SK-N-SH treated with all-trans-retinoic acid at 6 μM for 48 hours (cell line): Measurements from ENCODE around the gene KDM4C.

Experiments used
- ESRRG ChIP-seq: fragments of 250-450 bp; sonication (Bioruptor Pico); IDR thresholded peaks from 2 replicates; pipeline ENCODE4 v1.6.1; 2021; ENCODE audit warnings: mild to moderate bottlenecking
- GLIS3 ChIP-seq: fragments of 250-450 bp; sonication (Bioruptor Pico); IDR thresholded peaks from 2 replicates; pipeline ENCODE4 v1.5.0; 2020; ENCODE audit warnings: mild to moderate bottlenecking, moderate library complexity
- ISL1 ChIP-seq: fragments of 250-450 bp; sonication (Bioruptor Pico); IDR thresholded peaks from 2 replicates; pipeline ENCODE4 v2.1.2; 2022; ENCODE audit warnings: mild to moderate bottlenecking, moderate library complexity
- SNAI2 ChIP-seq: fragments of 250-450 bp; sonication (Bioruptor Pico); IDR thresholded peaks from 2 replicates; pipeline ENCODE4 v1.5.0; 2020; ENCODE audit warnings: mild to moderate bottlenecking, moderate library complexity
- TF ChIP-seq, protein P1 (sequence below): fragments of 250-450 bp; sonication (Bioruptor Pico); IDR thresholded peaks from 2 replicates; pipeline ENCODE4 v1.5.1; 2020; ENCODE audit warnings: low read depth, mild to moderate bottlenecking, moderate library complexity
- TF ChIP-seq, protein P2 (sequence below): fragments of 250-450 bp; sonication (Bioruptor Pico); IDR thresholded peaks from 2 replicates; pipeline ENCODE4 v1.5.0; 2020; ENCODE audit warnings: mild to moderate bottlenecking, moderate library complexity
- TF ChIP-seq, protein P3 (sequence below): fragments of 250-450 bp; sonication (Bioruptor Pico); IDR thresholded peaks from 2 replicates; pipeline ENCODE4 v1.5.1; 2021; ENCODE audit warnings: mild to moderate bottlenecking, moderate library complexity
- TF ChIP-seq, protein P4 (sequence below): fragments of 250-450 bp; sonication (Bioruptor Pico); IDR thresholded peaks from 2 replicates; pipeline ENCODE4 v1.8.0; 2020; ENCODE audit warnings: mild to moderate bottlenecking, moderate library complexity, borderline replicate concordance

DNA sequence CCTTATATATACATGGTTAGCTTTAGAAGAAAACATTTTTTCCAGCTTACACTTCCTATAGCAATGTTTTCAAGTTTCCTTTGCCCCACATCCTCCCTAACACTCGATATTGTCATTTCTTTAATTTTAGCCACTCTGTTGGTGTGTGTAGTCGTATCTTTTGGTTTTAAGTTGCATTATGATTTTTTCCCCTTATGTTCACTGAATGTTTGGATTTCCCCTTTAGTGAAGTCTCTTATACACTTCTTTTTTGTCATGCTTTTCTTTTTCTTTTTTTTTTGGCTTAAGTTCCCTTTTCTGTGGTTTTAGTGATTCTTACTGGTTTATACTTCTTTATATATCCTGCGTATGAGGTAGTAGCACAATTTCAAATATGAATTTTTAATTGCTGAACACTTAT, 58.8 kb downstream of the KDM4C start:
- TF ChIP-seq, protein P1, sequence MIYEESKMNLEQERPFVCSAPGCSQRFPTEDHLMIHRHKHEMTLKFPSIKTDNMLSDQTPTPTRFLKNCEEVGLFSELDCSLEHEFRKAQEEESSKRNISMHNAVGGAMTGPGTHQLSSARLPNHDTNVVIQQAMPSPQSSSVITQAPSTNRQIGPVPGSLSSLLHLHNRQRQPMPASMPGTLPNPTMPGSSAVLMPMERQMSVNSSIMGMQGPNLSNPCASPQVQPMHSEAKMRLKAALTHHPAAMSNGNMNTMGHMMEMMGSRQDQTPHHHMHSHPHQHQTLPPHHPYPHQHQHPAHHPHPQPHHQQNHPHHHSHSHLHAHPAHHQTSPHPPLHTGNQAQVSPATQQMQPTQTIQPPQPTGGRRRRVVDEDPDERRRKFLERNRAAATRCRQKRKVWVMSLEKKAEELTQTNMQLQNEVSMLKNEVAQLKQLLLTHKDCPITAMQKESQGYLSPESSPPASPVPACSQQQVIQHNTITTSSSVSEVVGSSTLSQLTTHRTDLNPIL (CRISPR knock-in tag), result no peak
- TF ChIP-seq ISL1 (CRISPR knock-in tag) (no peak), SNAI2 (no peak), ESRRG (no peak), GLIS3 (no peak)
- TF ChIP-seq, protein P2, sequence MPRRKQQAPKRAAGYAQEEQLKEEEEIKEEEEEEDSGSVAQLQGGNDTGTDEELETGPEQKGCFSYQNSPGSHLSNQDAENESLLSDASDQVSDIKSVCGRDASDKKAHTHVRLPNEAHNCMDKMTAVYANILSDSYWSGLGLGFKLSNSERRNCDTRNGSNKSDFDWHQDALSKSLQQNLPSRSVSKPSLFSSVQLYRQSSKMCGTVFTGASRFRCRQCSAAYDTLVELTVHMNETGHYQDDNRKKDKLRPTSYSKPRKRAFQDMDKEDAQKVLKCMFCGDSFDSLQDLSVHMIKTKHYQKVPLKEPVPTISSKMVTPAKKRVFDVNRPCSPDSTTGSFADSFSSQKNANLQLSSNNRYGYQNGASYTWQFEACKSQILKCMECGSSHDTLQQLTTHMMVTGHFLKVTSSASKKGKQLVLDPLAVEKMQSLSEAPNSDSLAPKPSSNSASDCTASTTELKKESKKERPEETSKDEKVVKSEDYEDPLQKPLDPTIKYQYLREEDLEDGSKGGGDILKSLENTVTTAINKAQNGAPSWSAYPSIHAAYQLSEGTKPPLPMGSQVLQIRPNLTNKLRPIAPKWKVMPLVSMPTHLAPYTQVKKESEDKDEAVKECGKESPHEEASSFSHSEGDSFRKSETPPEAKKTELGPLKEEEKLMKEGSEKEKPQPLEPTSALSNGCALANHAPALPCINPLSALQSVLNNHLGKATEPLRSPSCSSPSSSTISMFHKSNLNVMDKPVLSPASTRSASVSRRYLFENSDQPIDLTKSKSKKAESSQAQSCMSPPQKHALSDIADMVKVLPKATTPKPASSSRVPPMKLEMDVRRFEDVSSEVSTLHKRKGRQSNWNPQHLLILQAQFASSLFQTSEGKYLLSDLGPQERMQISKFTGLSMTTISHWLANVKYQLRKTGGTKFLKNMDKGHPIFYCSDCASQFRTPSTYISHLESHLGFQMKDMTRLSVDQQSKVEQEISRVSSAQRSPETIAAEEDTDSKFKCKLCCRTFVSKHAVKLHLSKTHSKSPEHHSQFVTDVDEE, result no peak
- TF ChIP-seq, protein P3, sequence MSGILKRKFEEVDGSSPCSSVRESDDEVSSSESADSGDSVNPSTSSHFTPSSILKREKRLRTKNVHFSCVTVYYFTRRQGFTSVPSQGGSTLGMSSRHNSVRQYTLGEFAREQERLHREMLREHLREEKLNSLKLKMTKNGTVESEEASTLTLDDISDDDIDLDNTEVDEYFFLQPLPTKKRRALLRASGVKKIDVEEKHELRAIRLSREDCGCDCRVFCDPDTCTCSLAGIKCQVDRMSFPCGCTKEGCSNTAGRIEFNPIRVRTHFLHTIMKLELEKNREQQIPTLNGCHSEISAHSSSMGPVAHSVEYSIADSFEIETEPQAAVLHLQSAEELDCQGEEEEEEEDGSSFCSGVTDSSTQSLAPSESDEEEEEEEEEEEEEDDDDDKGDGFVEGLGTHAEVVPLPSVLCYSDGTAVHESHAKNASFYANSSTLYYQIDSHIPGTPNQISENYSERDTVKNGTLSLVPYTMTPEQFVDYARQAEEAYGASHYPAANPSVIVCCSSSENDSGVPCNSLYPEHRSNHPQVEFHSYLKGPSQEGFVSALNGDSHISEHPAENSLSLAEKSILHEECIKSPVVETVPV (CRISPR knock-in tag), result no peak
- TF ChIP-seq, protein P4, sequence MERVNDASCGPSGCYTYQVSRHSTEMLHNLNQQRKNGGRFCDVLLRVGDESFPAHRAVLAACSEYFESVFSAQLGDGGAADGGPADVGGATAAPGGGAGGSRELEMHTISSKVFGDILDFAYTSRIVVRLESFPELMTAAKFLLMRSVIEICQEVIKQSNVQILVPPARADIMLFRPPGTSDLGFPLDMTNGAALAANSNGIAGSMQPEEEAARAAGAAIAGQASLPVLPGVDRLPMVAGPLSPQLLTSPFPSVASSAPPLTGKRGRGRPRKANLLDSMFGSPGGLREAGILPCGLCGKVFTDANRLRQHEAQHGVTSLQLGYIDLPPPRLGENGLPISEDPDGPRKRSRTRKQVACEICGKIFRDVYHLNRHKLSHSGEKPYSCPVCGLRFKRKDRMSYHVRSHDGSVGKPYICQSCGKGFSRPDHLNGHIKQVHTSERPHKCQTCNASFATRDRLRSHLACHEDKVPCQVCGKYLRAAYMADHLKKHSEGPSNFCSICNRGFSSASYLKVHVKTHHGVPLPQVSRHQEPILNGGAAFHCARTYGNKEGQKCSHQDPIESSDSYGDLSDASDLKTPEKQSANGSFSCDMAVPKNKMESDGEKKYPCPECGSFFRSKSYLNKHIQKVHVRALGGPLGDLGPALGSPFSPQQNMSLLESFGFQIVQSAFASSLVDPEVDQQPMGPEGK (CRISPR knock-in tag), result no peak
